ENCODE measurements around the gene MEIS1.

Gene MEIS1

DNA sequence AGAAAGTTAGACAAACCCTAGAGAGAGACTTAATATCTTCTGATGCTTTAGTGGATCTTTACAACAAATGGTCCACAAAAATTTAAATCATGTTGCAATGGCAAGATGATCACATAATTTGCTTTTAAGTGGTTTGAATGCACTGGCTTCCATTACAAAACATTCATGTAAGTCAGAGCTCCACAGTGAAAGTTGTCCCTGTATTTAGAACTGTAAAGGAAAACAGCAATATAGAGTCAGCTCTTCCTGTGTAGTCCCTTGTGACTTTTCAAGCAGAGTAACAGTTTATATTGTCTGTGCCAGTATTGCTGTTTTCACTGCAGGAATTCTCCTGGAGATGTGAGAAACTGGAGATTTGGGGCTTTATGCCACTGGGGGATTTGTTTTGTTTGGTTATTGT is 77.7 kb downstream of the MEIS1 start:
- no peak for DNase-seq

DNA sequence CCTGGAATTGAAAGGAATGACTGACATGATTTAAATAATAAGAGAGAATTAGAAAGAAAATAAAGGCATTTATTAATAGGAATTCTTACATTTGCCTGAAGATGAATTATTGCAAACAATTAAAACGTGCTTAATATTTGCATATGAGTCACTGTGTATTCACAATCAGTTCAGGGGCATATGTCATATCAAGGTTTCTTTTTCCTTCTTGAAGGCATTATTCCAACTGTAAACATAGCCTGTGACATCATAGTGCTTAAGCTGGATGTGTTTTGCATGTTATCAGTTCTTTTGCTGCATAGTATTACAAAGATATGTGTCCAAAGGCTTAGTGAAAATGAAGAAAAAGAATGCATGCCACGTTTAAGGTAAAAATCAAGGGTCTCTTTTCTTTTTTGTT is 80.8 kb downstream of the MEIS1 start:
- no peak for DNase-seq

DNA sequence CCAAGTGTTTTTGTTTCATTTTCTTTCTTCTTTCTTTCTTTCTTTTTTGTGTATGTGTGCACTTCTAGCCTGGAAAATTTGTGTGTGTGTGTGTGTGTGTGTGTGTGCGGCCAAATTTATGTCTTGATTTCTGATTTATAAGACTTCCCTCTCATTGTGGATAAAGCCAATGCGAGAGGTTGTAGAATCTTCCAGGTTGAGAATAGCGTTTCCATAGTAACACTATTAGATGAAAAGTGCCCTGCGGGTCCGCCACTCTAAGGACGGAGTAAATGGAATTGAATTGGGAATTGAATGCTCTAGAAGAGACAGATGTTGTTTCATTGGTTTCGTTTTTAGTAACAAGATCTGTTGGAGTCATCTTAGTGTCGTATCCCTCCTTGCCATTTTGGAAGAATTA is 81.6 kb downstream of the MEIS1 start:
- DNase-seq, result no peak

DNA sequence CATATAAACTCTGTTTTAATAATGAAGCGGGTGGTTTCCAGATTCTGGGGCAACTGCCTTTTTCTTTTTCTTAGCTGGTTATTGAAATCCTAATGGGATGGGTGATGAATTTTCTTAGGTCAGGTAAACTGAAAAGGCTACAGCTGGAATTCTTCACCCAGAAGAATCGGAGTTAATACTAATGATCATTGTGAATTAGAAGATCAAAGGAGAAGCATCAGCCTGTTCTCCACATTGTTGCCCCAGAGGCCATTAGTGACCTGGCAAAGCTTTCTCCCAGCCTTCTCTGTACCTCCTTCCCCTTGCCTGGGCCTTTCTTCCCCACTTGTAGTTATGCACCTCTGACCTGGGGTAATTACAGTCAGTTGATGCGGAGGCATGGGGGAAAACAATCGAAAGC is 82.8 kb downstream of the MEIS1 start:
- no peak for DNase-seq

DNA sequence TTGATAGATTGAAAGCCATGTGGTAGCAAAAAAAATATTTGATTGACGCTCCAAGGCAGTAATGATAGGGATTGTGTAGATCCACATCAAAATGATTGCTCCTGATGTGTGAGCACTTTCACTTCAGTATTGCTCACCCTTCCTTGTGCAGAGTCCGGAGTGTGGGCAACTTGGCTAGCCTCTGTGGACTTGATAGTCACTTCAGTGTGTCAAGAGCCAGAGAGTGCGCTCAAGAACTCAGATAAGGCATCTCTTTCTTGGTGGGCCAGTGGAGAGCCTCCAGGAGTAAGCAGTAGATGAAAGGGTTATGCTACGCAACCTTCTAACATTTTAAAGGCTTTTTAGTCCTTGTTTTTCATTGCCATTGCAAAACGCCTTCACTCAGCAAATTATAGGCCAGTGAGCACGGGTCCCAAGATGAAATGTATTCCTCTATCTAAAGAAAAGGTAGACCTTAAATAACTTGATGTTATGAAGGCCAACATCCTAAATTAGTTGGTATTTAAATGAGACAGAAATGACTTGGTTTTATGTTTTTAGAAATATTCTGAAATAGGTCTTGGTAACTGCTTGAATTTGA is 84.4 kb downstream of the MEIS1 start:
- DNase-seq, result no peak

DNA sequence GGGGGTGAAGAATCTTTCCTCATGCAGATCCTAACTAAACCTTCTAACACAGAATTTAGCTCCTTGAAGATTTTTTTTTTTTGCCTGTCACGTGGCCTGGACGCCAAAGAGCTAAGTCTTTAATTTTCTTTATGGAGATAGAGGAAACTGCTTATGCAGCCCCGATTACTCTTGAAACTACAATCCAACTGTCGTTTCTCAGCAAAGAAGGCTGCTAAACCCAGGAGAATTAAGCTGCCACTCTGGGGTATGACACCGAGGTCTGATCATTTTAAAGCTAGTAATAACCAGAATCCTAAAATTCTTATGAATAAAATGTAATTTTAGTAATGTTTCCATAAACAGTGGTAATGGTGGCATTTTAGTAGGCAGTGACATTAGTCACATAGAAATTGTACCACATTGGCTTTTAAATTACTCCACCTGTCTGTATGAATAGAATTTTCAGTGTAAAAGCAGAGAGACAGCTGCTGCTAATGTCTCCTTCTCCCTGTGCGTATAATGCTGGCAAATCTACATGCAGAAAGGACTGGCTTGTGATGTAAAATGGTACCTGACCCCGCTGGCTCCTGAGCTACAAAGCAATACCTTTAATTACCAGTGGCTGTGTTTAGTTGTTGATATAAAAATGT is 86.5 kb downstream of the MEIS1 start:
- no peak for DNase-seq

DNA sequence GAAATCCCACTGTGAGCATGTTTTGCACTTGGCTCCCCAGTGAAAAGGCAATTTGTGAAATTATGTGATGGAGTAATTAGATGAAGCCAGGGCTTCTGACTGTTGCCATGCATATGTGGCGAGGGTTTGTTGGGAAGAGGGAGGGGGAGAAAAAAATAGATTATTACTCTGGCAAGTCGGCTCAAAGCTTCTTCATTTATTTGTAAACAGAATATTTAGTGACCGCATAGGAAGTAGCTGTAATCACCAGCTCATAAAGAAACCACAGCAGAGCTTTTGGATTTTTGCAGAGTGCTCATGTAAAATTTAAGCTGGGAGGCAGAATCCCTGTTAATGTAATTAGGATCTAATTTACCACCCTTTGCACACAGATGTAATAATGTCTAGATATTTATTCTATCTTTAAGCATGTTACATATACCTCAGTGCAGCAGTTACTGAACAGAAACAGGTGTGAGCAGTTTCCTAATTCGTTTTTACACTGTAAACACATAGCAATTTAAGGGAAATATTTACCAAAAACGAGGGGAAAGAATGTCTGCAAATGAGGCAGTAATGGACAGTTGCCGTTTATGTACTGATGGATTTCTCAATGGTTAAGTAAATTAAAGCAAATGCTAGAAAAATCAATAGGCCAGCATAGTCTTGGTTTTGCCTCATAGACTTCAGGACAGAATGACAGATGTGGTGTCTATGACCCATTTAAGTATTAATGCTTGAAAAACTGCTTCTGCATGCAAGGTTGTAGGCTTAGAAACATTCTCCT is 87.9 kb downstream of the MEIS1 start:
- no peak for DNase-seq

DNA sequence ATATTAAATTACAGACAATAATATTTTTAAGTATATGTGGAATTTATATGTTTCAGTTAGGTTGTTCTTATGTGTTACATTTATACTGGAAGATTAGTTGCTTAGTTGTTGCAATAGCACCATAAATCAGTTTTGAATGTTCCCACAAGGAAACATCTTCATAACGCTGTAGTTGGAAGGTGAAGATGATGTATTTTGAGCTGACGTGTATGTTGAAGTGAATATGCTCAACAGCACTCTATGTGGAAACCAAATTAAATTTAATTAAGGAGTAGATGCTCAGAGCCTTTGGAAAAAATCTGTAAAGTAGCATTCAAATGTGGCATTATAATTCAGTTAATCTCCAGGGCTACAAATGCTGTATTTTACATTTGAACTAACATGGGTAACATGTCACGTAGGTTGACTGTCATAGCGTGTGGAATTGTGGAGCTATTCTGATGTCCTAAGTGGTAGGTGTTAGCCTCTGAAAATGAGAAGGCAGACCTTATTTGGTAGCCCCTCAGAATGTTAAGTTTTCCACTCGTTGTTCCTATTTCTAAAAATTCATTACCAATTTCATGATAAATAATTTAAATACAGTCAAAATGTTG is 88.5 kb downstream of the MEIS1 start:
- no peak for DNase-seq

DNA sequence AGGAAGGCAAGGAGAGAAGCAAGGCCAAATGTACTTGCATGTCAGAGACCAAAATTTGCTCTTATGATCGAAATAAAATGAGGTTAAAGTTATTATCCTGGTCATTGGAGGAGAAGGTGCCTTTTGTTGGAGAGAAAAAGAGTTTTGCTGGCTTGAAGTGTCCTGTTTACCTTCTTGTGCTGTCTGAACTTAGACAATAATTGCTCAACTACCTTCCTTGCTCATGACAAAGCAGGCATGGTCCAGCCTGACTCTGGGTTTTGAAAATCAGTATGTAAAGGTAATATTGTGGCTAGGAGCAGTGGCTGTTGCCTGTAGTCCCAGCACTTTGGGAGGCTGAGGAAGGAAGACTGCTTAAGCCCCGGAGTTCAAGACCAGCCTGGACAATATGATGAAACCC is 89.1 kb downstream of the MEIS1 start:
- no peak for DNase-seq

DNA sequence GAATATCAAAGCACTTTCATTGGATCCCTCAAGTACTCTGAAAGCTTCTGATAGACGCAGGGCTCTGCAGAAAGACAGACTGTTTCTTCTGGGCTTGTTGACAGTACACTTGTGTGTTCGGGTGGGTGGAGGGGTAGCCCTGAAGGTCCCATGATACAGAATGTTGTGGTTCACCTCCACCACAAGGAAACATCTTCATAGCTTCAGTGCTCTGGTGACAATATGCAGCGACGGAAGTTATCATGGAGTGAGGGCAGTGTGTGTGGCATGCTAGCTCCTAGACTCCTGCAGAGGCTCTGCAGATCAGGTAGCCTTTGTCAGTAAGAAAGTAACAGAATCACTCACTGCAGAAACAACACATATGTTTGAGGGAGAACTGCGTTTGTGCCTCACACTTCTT is 90.7 kb downstream of the MEIS1 start:
- DNase-seq, result no peak

DNA sequence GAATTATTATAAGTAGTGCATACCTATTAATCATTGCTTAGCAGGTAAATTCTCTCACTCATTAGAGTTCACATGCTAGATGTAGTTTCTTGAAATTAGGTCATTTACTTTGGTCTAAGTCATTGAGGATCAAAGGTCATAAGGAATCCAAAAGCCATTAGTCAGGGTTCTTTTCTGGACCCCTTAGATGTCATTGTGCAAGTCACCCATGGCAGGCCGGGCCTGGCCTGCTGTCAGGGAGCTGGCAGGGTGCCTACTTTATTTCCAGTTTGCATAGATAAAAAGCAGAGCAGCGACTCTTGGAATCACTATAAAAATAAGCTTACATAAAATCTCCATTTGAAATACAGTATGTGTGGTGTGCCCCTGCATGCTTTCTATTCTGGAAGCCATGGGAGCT is 91.3 kb downstream of the MEIS1 start:
- no peak for DNase-seq

DNA sequence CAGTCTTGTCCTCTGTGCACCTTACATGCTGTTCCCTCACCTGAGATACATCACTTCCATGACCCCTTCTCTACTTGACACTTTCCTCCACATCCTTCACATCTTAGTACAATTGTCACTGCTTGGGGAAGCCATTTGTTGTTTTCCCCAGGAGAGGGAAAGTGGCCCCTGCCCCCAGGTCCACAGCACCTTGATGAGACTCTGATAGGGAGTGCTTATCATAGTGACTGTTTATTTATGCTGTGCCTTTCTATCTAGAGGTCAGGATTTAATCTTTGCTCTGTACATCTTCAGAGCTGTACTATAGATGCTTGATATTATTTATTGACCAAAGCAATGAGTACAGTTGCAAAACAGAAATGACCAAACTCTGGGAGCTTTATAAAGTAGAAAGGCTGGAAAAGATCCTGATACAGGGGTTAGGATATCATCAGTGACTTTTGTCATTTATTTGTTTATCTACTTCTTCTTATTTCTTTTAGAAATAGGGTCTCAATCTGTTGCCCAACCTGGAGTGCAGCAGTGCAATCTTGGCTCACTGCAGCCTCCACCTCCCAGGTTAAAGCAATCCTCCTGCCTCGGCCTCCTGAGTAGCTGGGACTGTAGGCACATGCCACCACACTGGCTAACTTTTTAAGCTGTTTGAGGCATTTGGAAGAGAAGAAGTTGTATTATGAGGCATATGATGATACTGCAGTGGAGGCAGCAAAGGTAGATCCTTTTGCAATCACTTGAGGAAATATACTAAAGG is 94.2 kb downstream of the MEIS1 start:
- no peak for DNase-seq

DNA sequence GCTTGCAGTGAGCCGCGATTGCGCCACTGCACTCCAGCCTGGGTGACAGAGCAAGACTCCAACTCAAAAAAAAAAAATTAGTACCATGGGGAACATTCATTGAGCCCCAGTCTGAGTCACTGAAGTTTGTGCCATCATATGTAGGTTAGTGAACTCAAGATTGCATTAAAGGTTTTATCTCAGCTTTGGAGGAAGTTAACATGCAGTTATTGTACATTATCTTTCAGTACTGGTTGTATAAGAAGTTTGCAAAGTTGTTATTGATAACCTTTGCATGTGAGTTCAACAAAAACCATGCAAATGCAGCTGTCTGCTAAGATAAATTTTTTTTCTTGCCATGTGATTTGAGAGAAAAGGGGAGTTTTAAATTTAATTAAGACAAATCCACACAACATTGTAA is 95.7 kb downstream of the MEIS1 start:
- no peak for DNase-seq

DNA sequence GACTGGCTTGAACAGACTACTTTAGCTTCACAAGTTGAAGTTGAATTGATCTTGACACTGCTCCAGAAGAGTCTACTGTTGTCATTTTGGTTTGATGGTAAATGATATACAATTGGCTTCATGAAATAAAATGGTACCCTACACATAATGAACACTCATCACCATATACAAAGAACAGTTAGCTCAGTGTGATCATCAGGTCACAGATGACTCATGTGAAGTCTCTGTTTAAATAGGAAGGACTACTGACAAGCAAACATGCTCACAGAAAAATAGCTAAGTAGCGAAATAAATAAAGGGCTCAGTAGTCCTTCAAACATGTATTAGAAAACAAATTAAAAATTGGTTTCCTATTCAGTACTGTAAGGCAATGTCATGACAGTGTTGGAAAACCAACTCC is 96.2 kb downstream of the MEIS1 start:
- DNase-seq, result no peak

DNA sequence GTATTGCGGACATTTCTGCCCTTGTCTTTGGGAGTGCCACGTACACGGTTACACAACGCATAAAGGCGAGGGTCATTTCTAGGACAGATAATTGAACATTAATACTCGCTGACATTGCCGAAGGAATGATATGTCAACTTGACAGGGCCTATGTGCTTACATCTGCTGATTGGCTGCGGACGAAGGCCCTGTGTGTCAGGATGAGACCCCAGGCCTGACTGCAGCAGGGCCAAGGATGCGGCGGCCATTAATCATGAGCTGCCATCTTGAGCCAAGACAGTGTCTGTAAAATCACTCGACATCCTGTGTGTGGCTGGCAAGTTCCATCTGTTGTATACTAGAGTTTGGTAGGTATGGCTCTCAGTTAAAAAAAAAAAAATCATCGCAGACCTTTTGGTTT is 96.6 kb downstream of the MEIS1 start:
- no peak for DNase-seq

DNA sequence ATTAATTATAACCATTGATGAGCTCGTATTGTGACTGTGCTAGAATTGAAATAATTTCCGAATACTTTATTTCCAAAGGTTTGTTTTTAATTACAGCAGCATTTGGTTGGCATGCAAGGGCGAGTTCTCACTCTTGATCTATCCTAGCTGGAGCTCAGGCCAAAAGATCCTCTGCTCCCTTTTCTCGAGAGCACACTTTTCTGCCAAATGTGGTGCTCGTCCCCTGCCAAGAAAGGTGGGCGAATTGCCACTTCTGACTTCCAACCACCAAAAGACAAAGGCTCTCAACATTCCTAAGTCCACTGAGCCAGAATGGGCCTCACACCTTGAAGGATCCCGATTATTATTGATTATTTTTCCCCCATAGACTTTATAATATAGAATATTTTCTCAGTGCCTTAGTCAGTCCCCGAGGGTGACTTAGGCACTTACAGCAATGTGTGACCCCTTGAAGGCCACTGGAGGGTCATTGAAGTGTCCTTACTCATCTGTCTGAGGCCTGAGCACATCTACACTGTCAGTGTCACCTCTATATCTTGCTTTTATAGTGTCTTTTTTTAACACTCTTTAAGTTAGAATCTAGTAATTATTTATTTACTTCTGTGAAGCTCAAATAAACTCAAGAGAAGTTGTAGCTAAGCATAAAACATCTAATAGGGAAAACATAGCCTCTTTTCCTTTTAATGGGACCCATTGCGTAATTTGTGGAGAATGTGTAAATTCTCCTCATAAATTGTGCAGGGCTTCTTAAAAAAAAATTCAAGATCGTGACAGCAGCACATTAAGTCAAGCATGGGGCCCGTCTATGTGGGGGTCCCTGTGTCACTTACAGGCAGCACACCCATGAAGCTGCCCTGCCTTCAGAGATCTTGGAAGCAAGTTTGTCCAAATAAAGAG is 98.3 kb downstream of the MEIS1 start:
- DNase-seq, result no peak

DNA sequence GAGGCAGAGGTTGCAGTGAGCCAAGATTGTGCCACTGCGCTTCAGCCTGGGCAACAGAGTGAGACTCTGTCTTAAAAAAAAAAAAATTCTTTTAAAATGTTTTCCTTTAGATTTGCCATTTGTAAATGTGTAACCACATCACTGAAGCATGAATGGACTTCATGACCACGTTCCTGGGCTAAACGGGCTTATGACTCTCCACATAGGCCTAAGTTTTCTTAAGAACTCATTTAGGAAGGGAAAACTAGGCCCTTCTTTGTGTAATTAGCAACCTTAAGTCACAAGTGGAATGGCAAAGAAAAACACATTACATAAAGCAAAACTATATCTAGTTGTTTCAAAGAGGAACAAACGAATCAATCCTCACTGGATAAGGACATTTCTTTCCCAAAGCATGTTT is 99.5 kb downstream of the MEIS1 start:
- DNase-seq, result no peak

DNA sequence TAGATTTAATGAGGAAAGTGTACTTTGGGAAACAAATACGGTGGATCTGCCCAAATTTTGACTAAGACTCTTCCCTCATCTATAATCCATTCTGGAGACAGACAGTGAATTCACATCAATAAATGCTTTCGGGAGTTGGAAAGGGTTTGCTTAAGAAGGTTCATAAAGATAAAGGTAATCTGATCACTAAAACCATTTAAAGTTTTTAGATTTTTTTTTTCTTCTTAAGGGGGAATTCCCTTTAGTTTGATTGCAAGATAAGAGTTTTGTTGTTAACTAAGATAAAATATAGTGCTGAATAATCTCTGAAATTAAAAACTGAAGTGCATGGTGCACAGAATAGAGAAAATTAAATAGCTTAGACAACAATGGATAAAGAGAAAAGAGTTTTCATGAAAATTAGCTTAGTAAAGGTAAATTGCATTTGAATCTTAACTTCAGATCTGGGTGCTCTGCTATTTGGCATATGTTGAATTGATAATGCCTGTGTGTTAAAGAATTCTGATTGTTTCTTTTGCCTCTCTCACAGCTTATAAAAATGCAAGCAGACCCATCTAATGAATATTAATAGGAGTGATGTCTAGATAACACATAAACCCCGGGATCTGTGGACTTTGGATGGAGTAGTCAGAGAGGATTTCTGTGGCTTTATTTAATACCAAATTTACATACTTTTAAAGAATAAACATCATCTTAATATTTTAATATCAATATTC is 100.8 kb downstream of the MEIS1 start:
- DNase-seq, result no peak

DNA sequence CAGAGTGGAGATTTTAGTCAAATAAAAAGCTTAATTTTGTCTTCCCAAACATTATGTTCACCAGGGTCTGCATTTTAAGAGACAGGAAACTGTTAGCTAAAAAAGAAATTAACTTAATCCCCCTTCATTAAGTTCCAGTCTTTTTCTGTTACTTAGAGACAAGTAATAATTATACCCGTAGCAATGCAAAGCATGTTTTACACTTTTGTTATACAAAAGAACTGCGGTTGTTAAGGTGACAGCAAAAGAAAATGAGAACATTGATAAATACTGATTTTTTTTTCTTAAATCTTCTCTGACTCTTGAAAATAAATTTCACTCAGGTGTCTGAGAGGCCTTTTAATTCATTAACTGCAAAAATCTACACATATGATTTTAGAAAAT is 101.4 kb downstream of the MEIS1 start:
- DNase-seq, result no peak

DNA sequence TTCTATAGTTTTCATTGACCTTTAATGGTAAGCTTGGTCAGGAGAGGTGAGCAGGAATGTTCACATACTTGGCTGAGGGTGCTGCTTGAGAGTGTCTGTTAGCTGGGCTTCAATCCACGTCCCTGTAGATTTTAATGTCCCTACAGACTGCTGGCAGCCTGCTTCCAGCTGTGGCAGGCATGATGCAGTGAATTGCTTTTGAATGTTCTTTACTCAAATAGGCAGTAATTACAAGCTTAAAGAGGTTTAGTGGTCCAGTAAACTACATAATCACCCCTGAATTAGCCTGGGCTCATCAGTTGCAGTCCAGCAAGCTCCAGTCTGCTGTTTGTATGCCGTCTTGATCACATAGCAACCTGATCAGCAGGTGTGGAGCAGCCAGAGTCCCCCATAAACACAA is 102.1 kb downstream of the MEIS1 start:
- DNase-seq, result no peak

DNA sequence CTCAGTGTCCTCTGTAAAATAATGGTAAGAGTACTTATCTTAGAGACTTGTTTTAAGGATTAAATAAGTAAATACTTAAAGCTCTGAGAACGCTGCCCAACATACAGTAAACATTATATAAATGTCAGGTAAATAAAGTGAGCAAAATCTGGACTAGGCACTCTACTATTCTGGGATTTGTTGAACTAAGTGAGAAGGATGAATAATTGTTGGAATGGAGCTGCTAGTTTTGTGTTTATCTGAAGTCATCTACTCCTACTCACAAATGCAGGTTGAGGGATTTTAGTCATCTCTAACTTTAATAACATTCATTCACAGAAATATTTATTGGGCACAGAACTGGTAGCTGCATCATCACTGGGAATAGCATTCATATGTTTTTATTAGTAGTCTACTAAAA is 103.4 kb downstream of the MEIS1 start:
- DNase-seq, result no peak

DNA sequence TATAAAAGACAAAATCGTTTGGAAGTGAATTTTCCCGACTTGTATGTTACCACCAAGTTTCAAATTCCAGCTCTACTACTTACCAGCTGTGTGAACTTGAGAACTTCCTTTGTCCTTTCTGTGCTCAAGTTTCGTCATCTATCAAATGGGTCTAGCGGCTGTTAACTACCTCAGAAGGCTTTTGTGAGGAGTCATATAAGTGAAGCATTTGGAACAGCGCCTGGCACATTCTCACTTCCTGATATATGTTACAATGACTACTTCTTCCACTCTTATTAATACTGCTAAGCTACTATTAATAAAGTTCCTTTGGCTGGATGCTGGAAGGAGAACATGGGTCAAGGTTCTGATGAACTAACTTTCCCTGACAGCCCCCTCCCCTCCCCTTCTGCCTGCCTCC is 104.5 kb downstream of the MEIS1 start:
- no peak for DNase-seq
